Left ventricle myocardium superior (tissue), 1 donor: ENCODE measurements around the gene THRB. TPM values are rescaled to one million over a fixed set of nuclear protein-coding genes. Genes with fewer than 3 reads are reported as not detected.
"Not testable (repeated sequence)": the region's sequence is repeated elsewhere in the genome, so short reads cannot be mapped to it uniquely, and the experiment has no call there.

Experiments
- ATAC-seq: fragments of 200-7000 bp; cut with Tn5 transposase; one replicate; pipeline ENCODE4 v1.9.1; 2020; ENCODE audit warnings: mild to moderate bottlenecking, moderate library complexity
- DNase-seq: peaks from one replicate; pipeline ENCODE4 v3.0.0-alpha.2; 2020
- intact Hi-C: fragments of 100-400 bp; cut with micrococcal nuclease; formaldehyde crosslinking; loops from one replicate; pipeline ENCODE4 v1.11.0; 2022
- total RNA-seq: library from RNA; stranded (reverse); fragmentation: NEBNext Ultra II Directional; extraction: Animal tissue kit (Norgen Biotek cat#: 25700); gene quantifications from one replicate; pipeline ENCODE4 v1.2.1, GENCODE V29; 2021
- donor health status: DM: no; HTN: yes; CAD: no; lungs with severe emphysema.

Gene THRB
- total RNA-seq, 1 donor from 2014 or later: 23.1 TPM

GRCh38 chr3:24462737-24463136 lies 31.9 kb downstream of the THRB start:
- ATAC-seq (peak; percentile 42), DNase-seq (no peak)
- intact Hi-C loops: no loop called here

- intact Hi-C loops: no loop called here
- DNase-seq (no peak), ATAC-seq (peak; percentile 63)
Measured at GRCh38 chr3:24460974-24461373, 33.7 kb downstream of the THRB start.

GRCh38 chr3:24457719-24458118 lies 36.9 kb downstream of the THRB start:
- intact Hi-C loops: no loop called here
- DNase-seq (no peak), ATAC-seq (no peak)

GRCh38 chr3:24454856-24455255 lies 39.8 kb downstream of the THRB start:
- DNase-seq: no peak
- intact Hi-C loops: no loop called here
- no peak for ATAC-seq

DNA sequence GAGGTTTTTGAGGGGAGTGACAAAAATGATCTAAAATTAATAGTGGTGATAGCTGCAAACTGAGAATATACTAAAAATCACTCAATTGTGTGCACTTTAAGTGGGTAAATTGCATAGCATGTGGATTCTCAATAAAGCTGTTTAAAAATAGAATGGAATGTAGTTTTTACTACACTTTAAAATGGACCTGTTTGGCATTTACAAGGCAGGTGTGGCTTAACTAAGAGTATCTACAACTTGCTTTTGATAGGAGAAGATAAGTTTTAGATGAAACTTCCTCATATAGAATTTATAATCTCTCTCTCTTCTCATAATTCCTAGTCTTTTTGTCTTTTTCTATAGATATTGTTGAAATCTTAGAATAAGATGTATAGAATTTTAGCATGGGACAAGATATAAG lies 40.3 kb downstream of the THRB start:
- no peak for ATAC-seq
- DNase-seq: no peak
- intact Hi-C loops: no loop called here

GRCh38 chr3:24451461-24452099 lies 43.1 kb downstream of the THRB start:
- ATAC-seq (peak; percentile 34), DNase-seq (no peak)
- intact Hi-C loops: no loop called here

DNA sequence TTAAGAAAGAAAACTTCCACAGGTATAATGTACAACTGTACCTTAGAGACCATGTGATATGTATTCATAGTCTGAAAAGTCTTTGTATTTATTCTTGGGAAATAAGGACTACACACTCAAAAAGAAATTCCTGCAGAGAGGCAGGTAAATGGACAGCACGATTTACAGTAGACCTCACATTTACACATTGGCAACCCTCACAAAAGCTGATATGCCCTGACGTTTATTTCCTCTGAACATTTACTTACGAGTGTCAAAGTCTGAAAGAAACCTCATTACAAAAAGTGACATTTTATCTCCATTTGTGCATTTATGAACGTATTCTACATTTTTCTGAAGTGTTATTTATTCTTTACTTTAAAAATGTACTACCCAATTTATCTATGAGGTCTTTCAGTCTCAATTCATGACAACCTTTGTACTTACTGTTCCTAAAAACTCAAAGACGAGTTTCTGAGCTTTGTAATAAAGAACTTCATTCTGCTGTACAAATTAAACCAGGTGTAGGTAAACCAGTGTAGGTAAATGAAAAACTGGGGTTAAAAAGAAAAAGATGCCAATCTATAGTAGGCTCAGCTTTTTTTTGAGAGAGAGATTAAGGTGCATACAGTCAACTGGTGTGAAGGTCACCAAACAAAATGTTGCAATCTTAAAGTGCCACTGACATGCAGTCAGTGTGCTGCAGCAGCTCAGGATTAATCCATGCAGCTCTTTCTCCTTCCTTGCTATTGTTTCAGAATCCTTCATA lies 44.3 kb downstream of the THRB start:
- DNase-seq (no peak), ATAC-seq (peak; percentile 80)
- intact Hi-C loops: no loop called here

DNA sequence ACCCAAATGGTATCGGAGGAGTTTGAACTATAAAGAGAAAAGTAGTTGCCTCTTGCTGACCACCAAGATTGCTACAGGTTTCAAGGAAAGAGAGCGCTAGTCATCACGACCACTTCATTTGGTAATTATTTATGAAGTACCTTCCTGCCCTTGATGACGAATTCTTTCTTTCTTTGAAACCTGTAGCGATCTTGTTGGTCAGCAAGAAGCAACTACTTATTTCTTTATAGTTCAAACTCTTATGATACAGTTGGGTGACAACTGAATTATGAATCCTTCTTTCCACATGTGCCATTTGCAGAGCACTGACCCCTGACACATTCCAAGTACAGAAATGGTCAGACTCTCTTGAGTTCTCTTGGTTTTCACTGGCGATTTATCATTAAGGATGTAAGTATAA lies 46.8 kb downstream of the THRB start:
- no peak for ATAC-seq
- DNase-seq: no peak
- intact Hi-C loops: no loop called here

- DNase-seq (no peak), ATAC-seq (peak; percentile 54)
- intact Hi-C loops: no loop called here
Measured at GRCh38 chr3:24446032-24446431, 48.6 kb downstream of the THRB start.

DNA sequence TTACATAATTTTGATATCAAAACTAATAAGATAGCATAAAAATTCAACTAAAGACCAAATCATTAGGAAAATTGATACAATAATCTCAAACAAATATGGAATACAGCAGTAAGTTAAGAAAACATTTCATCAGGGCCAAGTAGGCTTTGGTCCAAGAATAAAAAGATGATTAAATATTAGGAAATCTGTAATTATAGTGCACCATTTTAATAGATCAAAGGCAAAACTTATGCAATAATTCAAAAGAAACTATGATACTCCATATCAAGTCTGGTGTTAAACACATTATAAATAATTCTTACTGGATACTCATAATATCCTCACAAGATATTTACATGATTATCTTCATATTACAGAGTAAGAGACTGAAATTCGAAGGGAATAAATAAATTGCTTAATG lies 51.2 kb downstream of the THRB start:
- ATAC-seq: no peak
- DNase-seq: no peak
- intact Hi-C loops: no loop called here

DNA sequence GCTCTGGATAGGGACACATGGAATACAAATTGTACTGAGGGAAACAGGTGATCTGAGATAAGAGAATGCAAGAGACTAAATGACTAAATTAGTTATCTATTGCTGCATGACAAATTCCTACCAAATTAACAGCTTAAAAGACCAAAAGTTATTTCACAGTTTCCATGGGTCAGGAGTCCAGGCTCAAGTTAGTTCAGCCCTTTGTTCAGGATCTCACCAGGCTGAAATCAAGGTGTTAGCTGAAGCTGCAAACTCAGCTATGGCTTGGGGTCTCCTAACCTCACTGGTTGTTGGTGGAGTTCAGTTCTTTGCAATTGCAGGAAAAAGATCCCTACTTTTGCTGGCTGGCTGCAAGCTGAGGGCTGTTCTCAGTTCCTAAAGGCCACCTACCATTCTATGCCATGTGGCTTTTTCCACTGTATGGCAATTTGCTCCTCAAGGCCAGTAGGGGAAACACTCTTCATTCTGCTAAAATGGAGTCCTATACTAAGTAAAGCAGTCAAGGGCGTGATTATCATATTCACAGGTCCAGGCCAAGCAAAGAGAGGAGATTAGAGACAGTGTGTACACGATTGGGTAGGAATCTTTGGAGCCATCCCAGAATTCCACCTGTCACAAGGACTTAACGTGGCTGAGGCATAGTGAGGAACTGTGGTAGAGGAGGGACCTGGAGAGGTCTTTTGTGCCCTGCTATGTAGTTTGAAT lies 53.7 kb downstream of the THRB start:
- ATAC-seq (peak; percentile 59), DNase-seq (no peak)
- intact Hi-C loops: no loop called here

DNA sequence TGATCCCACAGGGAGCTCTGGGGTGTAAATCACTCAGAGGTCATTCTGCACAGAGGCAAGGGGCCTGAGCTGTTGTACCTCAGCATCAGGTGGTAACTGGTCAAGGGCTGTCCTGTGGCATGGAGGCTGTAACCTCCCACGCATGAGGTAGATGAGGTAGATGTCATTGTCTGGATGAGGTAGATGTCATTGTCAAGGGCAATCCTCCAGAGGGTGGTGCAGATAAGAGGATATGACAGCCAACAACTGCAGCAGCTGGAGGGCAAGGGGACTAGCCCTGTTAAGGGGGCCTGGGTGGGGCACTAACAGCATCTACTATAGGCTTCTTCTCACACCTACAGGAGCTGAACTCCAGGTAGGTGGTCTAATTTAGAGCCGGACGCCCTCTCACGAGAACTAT lies 55.6 kb downstream of the THRB start:
- no peak for DNase-seq
- intact Hi-C loops: no loop called here
- ATAC-seq: no peak

DNA sequence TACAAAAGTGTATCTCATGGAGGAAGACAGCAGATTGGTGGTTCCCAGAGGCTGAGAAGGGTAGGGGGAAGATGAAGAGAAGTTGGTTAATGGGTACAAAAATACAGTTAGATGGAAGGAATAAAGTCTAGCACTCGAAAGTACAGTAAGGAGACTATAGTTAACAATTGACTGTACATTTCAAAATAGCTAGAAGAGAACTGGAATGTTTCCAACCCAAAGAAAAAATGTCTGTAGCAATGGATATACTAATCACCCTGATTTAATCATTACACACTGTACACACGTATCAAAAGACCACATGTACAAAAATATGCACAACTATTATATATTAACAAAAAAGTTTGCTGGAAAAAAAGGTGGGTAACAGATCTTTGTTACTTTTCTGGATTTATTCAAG lies 57.3 kb downstream of the THRB start:
- intact Hi-C loops: no loop called here
- DNase-seq (no peak), ATAC-seq (no peak)

- intact Hi-C loops: no loop called here
- DNase-seq: no peak
Measured at GRCh38 chr3:24435584-24435983, 59.1 kb downstream of the THRB start.

DNA sequence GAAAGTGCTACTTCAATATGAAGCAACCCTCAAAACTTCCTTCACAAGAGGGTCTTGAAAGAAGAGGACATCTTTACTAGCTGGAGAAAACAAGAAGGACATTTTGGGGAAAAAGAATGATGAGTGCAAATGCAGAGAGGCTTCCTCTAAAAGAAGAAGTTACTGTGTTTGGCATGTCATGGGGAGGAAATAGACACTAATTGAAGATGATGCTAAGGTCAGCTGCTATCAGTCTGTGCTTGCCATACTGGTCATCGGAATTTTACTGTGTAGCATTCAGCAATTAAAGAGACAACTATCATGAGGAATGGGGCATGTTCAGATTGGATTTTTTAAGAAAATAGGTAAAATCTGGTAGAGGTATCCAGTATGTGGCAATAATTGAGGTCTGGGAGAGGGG lies 60.0 kb downstream of the THRB start:
- no peak for ATAC-seq
- no peak for DNase-seq
- intact Hi-C loops: no loop called here

More at GRCh38 chr3:24435584-24435983, 59.1 kb downstream of the THRB start:
- no peak for ATAC-seq

DNA sequence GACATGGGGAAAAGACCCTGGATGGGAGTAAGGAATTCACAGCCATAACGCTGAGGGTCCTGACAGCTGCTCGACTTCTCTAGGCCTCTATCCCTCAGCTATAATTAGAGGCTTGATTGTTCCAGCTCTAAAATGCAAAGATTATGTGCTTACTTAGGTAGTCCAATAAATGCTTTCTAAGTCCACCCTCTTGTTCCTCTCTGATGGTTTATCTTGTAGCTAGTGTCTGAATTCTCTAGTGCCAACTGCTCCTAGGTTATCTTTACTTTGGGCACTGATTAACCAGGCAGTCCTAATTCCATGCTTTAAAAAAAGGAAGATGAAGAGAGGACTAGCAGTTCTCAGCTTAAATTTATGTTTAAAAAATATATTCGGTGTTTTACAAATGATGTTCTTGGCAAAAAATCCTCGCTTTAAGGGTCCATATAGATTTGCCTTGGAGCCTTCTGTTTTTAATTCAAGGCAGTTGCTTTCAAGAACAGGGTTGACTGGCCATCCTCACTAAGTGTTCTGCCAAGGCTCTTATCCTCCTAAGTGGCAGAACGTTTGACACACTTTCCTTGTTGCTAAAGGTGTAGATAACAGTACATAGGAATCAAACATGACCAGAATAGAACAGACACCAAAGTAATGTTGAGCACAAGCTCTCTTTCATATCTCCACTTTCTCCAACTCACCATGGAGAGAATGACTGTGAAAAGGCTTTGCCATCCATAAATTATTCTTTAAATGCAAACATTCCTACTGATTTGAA lies 60.6 kb downstream of the THRB start:
- intact Hi-C loops: no loop called here
- no peak for DNase-seq
- peak; percentile 96 for ATAC-seq

GRCh38 chr3:24432989-24433388 lies 61.7 kb downstream of the THRB start:
- intact Hi-C loops: no loop called here
- DNase-seq (no peak), ATAC-seq (no peak)

DNA sequence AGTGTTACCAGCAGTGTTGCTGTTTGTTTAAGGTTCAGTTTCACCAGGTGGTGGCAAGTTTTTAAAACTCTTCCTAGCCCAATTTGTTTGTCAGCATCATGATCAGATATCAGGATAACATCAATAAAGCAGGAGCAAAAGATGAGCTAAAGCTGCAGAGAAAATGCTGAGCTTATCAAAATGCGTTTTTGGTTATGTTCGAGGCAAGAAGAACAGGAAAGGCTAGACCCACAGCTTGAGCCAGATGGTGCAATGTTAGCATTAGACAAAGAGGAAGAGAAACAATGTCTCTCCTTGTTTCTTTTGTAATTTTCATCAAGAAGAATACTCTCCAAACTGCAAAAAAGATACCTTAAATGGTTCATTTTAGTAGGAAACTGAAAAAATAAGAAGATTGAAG lies 66.2 kb downstream of the THRB start:
- DNase-seq: no peak
- intact Hi-C loops: no loop called here
- no peak for ATAC-seq

DNA sequence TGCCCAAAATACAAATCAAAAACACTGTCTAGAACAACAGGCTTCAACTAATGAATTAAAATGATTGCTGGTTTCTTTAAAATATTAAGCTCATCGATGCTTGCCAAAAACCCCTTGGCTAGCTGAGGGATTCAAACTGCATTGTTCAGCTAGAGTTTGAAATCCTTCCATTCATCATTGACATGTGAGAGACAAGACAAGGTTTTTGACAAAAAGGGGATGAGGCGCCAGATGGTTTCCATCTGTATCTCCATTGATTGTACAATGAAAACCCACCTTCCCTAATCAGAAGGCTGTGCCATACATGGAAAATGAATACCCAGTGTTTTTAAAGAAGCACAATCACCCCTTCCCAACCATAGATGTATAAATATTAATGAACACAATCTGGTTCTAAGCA lies 67.8 kb downstream of the THRB start:
- ATAC-seq: no peak
- intact Hi-C loops: no loop called here
- DNase-seq: no peak

DNA sequence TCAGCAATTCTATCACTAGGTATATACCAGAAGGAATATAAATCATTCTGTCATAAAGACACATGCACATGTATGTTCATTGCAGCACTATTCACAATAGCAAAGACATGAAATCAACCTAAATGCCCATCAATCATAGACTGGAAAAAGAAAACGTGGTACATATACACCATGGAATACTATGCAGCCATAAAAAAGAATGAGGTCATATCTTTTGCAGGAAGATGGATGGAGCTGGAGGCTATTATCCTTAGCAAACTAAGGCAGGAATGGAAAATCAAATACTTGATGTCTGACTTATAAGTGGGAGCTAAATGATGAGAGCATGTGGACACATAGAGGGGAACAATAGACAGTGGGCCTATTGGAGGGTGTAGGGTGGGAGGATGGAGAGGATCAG lies 73.8 kb downstream of the THRB start:
- DNase-seq, intact Hi-C loops, ATAC-seq: not testable (repeated sequence)
